Naive thymus-derived CD4-positive, alpha-beta T cell (primary cell): Measurements from ENCODE around the gene KRTAP1-3. TPM values are rescaled to one million over a fixed set of nuclear protein-coding genes. Genes with fewer than 3 reads are reported as not detected.
"Not testable (repeated sequence)": the region's sequence is repeated elsewhere in the genome, so short reads cannot be mapped to it uniquely, and the experiment has no call there.

Experiments used
- ATAC-seq: fragments of 150-1000 bp; cut with Tn5 transposase; 2 replicates; pipeline ENCODE4 v1.10.0; 2021; ENCODE audit warnings: mild to moderate bottlenecking, moderate library complexity
- CTCF ChIA-PET: fragments of 350-600 bp; sonication (Branson Sonifier 250); formaldehyde crosslinking; loops from one replicate; lab custom pipeline; 2021; ENCODE audit warnings: antibody characterized with exemption; lab: Charles Lee
- POLR2A ChIA-PET: fragments of 350-600 bp; sonication (Branson Sonifier 250); formaldehyde crosslinking; loops from one replicate; lab custom pipeline; 2021; ENCODE audit warnings: antibody characterized with exemption, inconsistent platforms; lab: Charles Lee
- DNase-seq, 9 donors: peaks; one replicate each; pipeline versions ENCODE4 v3.0.0 to v3.0.0-alpha.2; 2020 to 2022; ENCODE audit warnings: mixed read lengths in 1 of 9
- H3K27ac ChIP-seq: one replicate; pipeline ENCODE4 v1.7.0; 2013; ENCODE audit warnings: mild to moderate bottlenecking, low read depth, low read length, moderate library complexity
- H3K27me3 ChIP-seq, 2 donors: one replicate each; pipeline ENCODE4 v1.7.0; 2013; ENCODE audit warnings: low read length in 2 of 2, mild to moderate bottlenecking in 2 of 2, moderate library complexity in 2 of 2; ENCODE audit not compliant: control insufficient read depth in 2 of 2, insufficient read depth in 2 of 2
- H3K36me3 ChIP-seq, 3 experiments: 1 replicate in 2 of 3; 2 replicates in 1 of 3; pipeline ENCODE4 v1.7.0; 2013; ENCODE audit warnings: low read length in 3 of 3, mild to moderate bottlenecking in 3 of 3, moderate library complexity in 1 of 3; ENCODE audit not compliant: insufficient read depth in 3 of 3, control insufficient read depth in 2 of 3
- H3K4me1 ChIP-seq, 2 donors: one replicate each; pipeline ENCODE4 v1.7.0; 2013; ENCODE audit warnings: low read length in 2 of 2, mild to moderate bottlenecking in 2 of 2, moderate library complexity in 1 of 2; ENCODE audit not compliant: control insufficient read depth in 2 of 2, insufficient read depth in 2 of 2
- H3K4me3 ChIP-seq: 2 replicates; pipeline ENCODE4 v1.7.0; 2013; ENCODE audit warnings: mild to moderate bottlenecking, low read length
- H3K9me3 ChIP-seq, 3 experiments: 1 replicate in 2 of 3; 2 replicates in 1 of 3; pipeline ENCODE4 v1.7.0; 2013; ENCODE audit warnings: low read length in 3 of 3; ENCODE audit not compliant: control insufficient read depth in 2 of 3
- H3K27ac Mint-ChIP-seq, 9 donors: one replicate each; pipeline ENCODE4 v1.8.0; 2020 to 2022; ENCODE audit warnings: mixed read lengths in 9 of 9, mild to moderate bottlenecking in 8 of 9, moderate library complexity in 5 of 9, inconsistent platforms in 2 of 9
- H3K27me3 Mint-ChIP-seq, 5 donors: one replicate each; pipeline ENCODE4 v1.8.0; 2021 to 2022; ENCODE audit warnings: mixed read lengths in 5 of 5, mild to moderate bottlenecking in 1 of 5
- H3K36me3 Mint-ChIP-seq, 5 donors: one replicate each; pipeline ENCODE4 v1.8.0; 2020 to 2022; ENCODE audit warnings: mixed read lengths in 5 of 5, mild to moderate bottlenecking in 3 of 5, inconsistent platforms in 1 of 5
- H3K4me1 Mint-ChIP-seq, 7 donors: one replicate each; pipeline ENCODE4 v1.8.0; 2020 to 2022; ENCODE audit warnings: mixed read lengths in 7 of 7, mild to moderate bottlenecking in 3 of 7, inconsistent platforms in 1 of 7
- H3K4me3 Mint-ChIP-seq, 10 donors: one replicate each; pipeline ENCODE4 v1.8.0; 2020 to 2022; ENCODE audit warnings: mild to moderate bottlenecking in 10 of 10, mixed read lengths in 10 of 10, moderate library complexity in 6 of 10, inconsistent platforms in 2 of 10
- H3K9me3 Mint-ChIP-seq, 11 donors: one replicate each; pipeline ENCODE4 v1.8.0; 2020 to 2022; ENCODE audit warnings: mixed read lengths in 11 of 11, mild to moderate bottlenecking in 4 of 11, inconsistent platforms in 1 of 11, moderate library complexity in 1 of 11
- intact Hi-C, 2 donors: fragments of 100-400 bp; cut with micrococcal nuclease; formaldehyde crosslinking; loops; one replicate each; pipeline ENCODE4 v1.15.1; 2023
- polyA plus RNA-seq, 2 donors: library from polyadenylated mRNA; unstranded; fragments of 300-500 nt; fragmentation: Illumina TruSeq; gene quantifications; one replicate each; pipeline ENCODE4 v1.2.3, GENCODE V29; 2021
- total RNA-seq, 6 experiments: library from RNA in 5 of 6; stranded (reverse) in 5 of 6; gene quantifications; 1 replicate in 5 of 6; 2 replicates in 1 of 6; pipeline ENCODE4 v1.2.3 and lab custom pipeline; 2021 to 2026

Gene KRTAP1-3
- total and polyA plus RNA-seq, 7 experiments from 2014 or later = not detected

- Mint-ChIP-seq H3K4me3 (no peak overlapping the region), H3K27me3 (peaks cover 19 to 22% (median 20%) of the 10 kb centered on the region in 5 donors), H3K9me3 (peaks cover 0 to 2% (median 0%) of the 10 kb centered on the region in 11 donors), H3K4me1 (peaks cover 0 to 16% (median 0%) of the 10 kb centered on the region in 7 donors), H3K36me3 (peaks cover 0 to 3% (median 0%) of the 10 kb centered on the region in 5 donors), H3K27ac (peak overlapping the region in 1 of 9 donors; percentile 51)
- DNase-seq (no peak), ATAC-seq (no peak)
- Histone ChIP-seq H3K36me3 (no peaks in the 10 kb centered on the region), H3K27me3 (peaks cover 0 to 5% of the 10 kb centered on the region in 2 donors), H3K4me1 (no peaks in the 10 kb centered on the region), H3K27ac (no peak overlapping the region), H3K9me3 (no peaks in the 10 kb centered on the region), H3K4me3 (no peak overlapping the region)
- ChIA-PET POLR2A (no interaction called here), CTCF (no interaction called here)
- intact Hi-C loops = no loop called here
Observed at GRCh38 chr17:41071606-41072360, 37.1 kb upstream of the KRTAP1-3 start.

- Histone ChIP-seq H3K9me3 (no peaks in the 10 kb centered on the region), H3K27me3 (no peaks in the 10 kb centered on the region), H3K4me3 (no peak overlapping the region), H3K4me1 (no peaks in the 10 kb centered on the region), H3K27ac (no peak overlapping the region), H3K36me3 (no peaks in the 10 kb centered on the region)
- Mint-ChIP-seq H3K4me1 (peaks cover 0 to 6% (median 0%) of the 10 kb centered on the region in 7 donors), H3K9me3 (no peaks in the 10 kb centered on the region), H3K4me3 (no peak overlapping the region), H3K27ac (peak overlapping the region in 1 of 9 donors; percentile 60), H3K36me3 (peaks cover 0 to 3% (median 0%) of the 10 kb centered on the region in 5 donors), H3K27me3 (peaks cover 0 to 7% (median 0%) of the 10 kb centered on the region in 5 donors)
- ChIA-PET CTCF (no interaction called here), POLR2A (no interaction called here)
- intact Hi-C loops = no loop called here
- no peak for ATAC-seq
- DNase-seq = no peak
Observed at GRCh38 chr17:41069031-41069430, 34.4 kb upstream of the KRTAP1-3 start.

- no peak overlapping the region for H3K4me3 Mint-ChIP-seq
- H3K4me3 ChIP-seq = no peak overlapping the region
- no peaks in the 10 kb centered on the region for H3K9me3 ChIP-seq
- H3K36me3 Mint-ChIP-seq = peaks cover 0 to 2% (median 0%) of the 10 kb centered on the region in 5 donors
- no peaks in the 10 kb centered on the region for H3K36me3 ChIP-seq
- H3K4me1 ChIP-seq = no peaks in the 10 kb centered on the region
- no peak overlapping the region for H3K27ac ChIP-seq
- H3K27me3 ChIP-seq = no peaks in the 10 kb centered on the region
- ATAC-seq (no peak), DNase-seq (no peak)
- H3K9me3 Mint-ChIP-seq = no peaks in the 10 kb centered on the region
- ChIA-PET POLR2A (no interaction called here), CTCF (no interaction called here)
- peaks cover 0 to 17% (median 0%) of the 10 kb centered on the region in 5 donors for H3K27me3 Mint-ChIP-seq
- H3K4me1 Mint-ChIP-seq = peaks cover 0 to 4% (median 0%) of the 10 kb centered on the region in 7 donors
- intact Hi-C loops = no loop called here
- H3K27ac Mint-ChIP-seq = no peak overlapping the region
Observed at GRCh38 chr17:41067281-41067680, 32.6 kb upstream of the KRTAP1-3 start.

GRCh38 chr17:41065829-41066624, 31.4 kb upstream of the KRTAP1-3 start, which contains the start of gene KRTAP2-4:
KRTAP2-4 (minus strand) TSS chr17:41065879; CDS start chr17:41065845, 34 bp downstream.
- Histone ChIP-seq H3K4me3 (no peak within 1 kb of the TSS), H3K4me1 (no peaks in the 10 kb centered on the region), H3K27me3 (no peaks in the 10 kb centered on the region), H3K36me3 (no peaks in the 10 kb centered on the region), H3K9me3 (no peaks in the 10 kb centered on the region), H3K27ac (no peak within 1 kb of the TSS)
- no peak for DNase-seq
- H3K4me1 Mint-ChIP-seq = peaks cover 0 to 3% (median 0%) of the 10 kb centered on the region in 7 donors
- no peaks in the 10 kb centered on the region for H3K9me3 Mint-ChIP-seq
- H3K27me3 Mint-ChIP-seq = peaks cover 1 to 25% (median 9%) of the 10 kb centered on the region in 5 donors
- ChIA-PET POLR2A (no interaction called here), CTCF (no interaction called here)
- ATAC-seq = no peak
- H3K27ac Mint-ChIP-seq = no peak within 1 kb of the TSS
- intact Hi-C loops = no loop called here
- no peaks in the 10 kb centered on the region for H3K36me3 Mint-ChIP-seq
- no peak within 1 kb of the TSS for H3K4me3 Mint-ChIP-seq

GRCh38 chr17:41065016-41065689, 30.5 kb upstream of the KRTAP1-3 start:
- H3K27ac Mint-ChIP-seq, H3K4me3 ChIP-seq, H3K27ac ChIP-seq, H3K36me3 ChIP-seq, intact Hi-C loops, ATAC-seq, H3K4me1 Mint-ChIP-seq, H3K9me3 Mint-ChIP-seq, H3K4me1 ChIP-seq, CTCF ChIA-PET, DNase-seq, H3K4me3 Mint-ChIP-seq, H3K27me3 ChIP-seq, H3K36me3 Mint-ChIP-seq, POLR2A ChIA-PET, H3K9me3 ChIP-seq: not testable (repeated sequence)
- peaks cover 10 to 34% (median 17%) of the 10 kb centered on the region in 5 donors for H3K27me3 Mint-ChIP-seq

GRCh38 chr17:41064301-41064700, 29.6 kb upstream of the KRTAP1-3 start:
- Histone ChIP-seq H3K27me3 (no peaks in the 10 kb centered on the region), H3K4me3 (no peak overlapping the region), H3K4me1 (no peaks in the 10 kb centered on the region), H3K27ac (no peak overlapping the region), H3K9me3 (no peaks in the 10 kb centered on the region), H3K36me3 (no peaks in the 10 kb centered on the region)
- DNase-seq (no peak), ATAC-seq (no peak)
- POLR2A ChIA-PET = no interaction called here
- Mint-ChIP-seq H3K27me3 (peaks cover 15 to 40% (median 23%) of the 10 kb centered on the region in 5 donors), H3K9me3 (no peaks in the 10 kb centered on the region), H3K36me3 (no peaks in the 10 kb centered on the region), H3K27ac (no peak overlapping the region), H3K4me1 (peaks cover 0 to 3% (median 0%) of the 10 kb centered on the region in 7 donors), H3K4me3 (no peak overlapping the region)
- CTCF ChIA-PET = no interaction called here
- intact Hi-C loops = no loop called here
